HG03342 (cell line): ENCODE results near the gene MGLL.

Experiments
- ATAC-seq: cut with Tn5 transposase; IDR thresholded peaks from one replicate; pipeline ENCODE4 v1.9.1; 2021; ENCODE audit warnings: mild to moderate bottlenecking, moderate library complexity; ENCODE audit not compliant: unreplicated experiment

Gene MGLL

DNA sequence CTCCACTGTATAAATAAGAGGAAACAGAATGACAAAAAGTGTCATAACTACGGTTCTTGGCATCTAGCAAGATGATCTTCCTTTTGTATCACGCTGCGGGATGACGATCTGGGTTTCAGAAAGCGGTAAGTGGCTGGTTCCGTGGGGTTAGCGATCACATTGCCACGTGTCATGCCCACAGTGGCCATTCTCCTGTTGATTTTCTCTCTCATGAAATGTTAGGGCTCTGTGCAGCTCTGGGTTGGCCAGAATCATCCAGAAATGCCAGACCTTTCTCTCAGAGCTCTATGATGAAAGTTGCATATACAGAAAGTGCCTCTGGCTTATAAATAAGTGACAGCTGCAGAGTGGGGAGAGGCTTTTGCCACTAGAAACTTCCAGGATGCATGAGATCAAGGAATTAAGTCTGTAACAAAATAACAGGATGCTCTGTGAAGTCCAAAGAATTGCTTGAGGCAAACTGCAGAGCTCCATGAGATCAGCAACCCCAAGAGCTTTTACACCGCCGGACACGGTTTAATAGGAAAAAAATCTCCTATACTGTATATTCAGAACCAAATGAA lies 78.0 kb downstream of the MGLL start:
- no peak for ATAC-seq

DNA sequence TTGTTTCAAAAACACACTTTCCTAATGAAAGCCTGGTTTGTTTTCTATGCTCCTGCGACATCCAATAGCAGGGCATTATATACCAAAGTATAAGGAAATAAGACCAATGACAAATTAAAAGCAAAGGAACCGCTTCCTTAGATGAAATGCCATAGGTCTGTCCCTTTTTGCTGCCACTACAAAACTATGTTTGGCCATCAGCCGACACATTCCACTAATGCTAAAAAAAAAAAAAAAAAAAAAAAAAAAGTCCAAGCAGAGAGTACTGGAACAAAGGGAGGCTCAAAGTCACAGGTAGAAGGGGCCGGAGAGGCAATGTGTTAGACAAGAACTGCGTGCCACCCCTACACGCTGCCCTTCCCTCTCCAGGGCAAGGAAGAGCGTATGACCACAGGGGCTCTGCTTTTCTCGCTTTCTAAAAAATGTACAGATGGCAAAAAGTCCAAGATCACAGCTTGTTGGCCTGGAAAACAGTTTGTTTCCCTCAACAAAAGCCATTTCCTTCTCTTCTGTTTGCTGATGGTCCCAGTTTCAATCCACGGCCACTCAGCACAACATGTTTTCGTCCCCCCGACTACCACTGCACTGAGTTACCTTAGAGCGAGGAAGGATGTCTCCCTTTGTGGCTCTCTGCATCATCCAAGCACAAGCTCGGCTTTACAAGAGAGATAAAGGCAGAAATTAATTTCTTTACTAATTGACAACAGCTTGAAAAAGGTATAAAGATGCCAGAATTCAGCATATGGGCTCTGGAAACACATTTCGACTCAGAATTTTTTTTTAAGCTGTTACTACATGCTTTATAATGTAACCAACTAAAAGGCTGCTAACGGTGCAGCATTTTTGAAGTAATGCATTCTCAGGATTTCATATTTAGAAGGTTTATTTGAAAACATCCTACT lies 78.7 kb downstream of the MGLL start:
- ATAC-seq: no peak

DNA sequence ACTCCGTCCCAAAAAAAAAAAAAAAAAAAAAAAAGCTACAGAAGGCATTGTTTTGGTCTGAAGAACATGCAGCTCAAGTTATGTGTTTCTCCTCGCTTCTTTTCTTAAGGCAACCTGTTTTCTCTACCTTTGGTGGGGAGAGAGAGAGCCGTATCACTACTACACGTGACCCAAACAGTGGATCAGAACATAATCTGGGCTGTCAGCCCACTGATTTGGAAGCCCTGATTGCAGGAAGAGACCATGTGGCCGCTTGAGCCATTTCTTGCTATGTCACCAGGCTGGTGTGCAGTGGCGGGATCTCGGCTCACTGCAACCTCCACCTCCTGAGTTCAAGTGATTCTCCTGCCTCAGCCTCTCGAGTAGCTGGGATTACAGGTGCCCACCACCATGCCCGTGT lies 79.7 kb downstream of the MGLL start:
- ATAC-seq: no peak

DNA sequence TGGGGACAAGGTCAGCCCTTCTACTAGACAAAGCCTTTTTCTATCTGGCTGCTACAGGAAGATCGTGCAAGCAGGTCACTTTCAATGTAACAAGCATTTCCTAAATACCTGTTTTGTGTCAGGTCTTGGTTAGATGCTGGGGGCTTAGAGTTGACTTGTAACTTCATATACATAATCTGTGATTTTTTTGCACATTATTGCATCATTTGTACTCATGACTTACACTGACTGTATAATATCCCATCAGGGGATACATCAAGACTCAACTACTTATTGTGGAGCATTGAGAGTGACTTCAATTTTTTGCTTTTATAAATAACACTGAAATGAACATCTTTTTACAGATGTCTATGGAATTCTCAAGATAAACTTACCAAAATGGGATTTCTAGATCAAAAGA lies 80.6 kb downstream of the MGLL start:
- ATAC-seq: no peak

DNA sequence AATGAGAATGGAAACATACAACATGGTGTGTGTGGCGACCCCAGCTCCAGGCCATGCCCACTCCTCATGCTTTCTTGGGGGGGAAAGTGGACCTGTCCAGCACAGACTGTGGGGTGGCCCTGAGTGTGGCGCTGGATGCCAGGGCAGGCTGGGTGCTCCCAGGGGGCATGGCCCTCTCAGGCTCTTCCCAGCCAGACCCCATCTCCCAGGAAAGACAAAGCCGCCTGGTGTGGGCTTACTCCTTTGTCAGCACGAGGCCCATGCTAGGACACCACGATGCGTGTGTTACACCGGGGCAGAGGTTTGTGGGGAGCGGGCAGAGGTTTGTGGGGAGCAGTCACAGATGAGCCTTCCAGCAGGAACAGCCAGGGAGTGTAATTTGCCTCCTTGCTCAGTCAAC lies 81.1 kb downstream of the MGLL start:
- no peak for ATAC-seq

DNA sequence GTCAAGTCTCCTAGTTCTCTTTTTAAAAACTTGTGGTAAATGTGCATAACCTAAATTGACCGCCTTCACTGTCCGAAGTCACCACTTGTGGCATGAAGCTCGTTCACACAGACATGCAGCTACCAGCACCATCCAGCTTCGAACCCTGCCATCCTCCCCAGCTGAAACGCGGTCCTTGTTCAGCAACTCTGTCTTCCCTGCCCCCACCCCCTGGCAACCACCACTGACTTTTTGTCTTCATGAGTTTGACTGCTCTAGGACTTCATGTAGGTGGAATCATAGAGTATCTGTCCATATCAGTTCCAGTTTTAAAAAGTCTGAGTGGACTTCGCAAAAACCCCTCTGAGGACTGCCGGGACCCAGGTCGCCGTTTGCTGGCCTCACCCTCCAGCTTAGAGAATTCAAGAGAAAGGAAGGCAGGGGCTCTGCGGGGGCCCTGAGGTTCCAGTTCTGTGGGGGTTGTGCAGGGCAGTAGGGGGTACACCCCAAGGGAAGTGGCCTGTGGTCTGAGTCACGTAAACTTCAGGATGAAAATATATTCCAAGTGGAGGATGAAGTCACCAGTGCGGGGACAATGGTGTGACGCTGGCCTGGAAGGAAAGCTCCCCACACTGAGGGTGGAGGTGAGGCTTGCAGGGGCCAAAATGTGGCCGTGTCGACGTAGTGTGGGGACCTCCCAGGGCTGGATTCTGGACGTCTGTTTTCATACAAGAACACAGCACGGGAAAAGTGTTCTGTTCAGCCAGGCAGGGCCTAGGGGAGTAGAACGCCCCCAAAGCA lies 82.0 kb downstream of the MGLL start:
- ATAC-seq: no peak

DNA sequence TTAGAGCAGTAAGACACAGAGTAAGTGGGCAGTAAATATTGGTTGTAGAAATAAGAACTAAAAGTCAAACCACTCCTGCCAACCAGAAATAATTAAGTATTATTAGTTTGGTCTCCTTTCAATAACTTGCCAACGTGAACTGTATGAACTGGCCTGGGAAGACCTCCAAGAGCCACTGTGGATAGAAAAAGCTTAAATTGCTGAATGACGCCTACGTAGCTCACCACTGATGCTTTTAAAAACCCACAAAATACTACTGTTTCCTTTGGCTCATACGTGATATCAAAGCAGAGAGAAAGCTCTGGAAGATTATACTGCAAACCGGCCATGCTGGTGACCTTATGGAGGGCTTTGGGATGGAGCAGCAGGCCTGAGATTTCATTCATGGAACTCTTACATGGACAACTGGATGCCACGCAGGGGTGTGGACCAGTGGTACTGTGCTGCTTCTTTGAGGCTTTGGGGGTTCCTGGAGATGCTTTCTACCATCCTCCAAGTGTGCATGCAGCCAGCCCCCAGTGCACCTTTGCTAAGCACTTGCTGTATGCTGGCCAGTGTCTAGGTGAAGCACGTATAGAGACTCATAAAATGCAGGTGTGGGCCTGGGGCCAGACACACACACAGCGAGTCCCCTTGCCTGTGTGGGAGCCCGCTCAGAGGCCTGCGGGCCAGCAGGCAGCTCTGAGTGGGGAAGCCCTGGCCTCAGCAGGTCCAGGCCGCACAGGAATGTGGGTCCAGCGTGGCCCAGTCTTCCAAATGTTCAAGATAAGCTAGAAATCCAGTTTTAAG lies 82.8 kb downstream of the MGLL start:
- ATAC-seq: no peak

DNA sequence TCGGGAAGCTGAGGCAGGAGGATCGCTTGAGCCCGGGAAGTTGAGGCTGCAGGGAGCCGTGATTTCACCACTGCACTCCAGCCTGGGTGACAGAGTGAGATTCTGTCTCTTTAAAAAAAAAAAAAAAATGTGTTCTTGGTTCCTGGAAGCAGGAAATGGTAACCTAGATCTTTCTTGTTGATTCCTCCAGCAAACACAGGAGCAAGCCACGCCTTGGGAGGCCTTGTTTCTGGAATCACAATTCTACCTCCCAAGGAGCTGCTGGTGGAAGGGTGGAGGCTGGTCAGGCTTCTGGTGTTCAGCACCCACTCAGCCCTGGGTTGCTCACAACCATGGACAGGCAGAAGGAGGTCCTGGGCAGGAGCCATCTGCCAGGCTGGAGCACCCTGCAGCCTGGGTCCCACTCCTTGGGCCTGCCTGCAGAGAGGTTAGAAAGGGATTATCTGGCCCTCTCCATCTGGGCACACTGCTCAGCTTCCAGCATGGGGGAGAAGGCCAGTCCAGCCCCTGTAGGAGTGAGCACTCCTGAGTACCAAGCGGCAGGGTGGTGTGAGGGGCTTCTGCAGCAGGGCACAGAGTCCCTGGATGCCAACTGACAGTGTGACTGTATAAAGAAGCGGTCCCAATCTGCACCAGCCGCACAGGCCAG lies 84.0 kb downstream of the MGLL start:
- ATAC-seq: no peak

DNA sequence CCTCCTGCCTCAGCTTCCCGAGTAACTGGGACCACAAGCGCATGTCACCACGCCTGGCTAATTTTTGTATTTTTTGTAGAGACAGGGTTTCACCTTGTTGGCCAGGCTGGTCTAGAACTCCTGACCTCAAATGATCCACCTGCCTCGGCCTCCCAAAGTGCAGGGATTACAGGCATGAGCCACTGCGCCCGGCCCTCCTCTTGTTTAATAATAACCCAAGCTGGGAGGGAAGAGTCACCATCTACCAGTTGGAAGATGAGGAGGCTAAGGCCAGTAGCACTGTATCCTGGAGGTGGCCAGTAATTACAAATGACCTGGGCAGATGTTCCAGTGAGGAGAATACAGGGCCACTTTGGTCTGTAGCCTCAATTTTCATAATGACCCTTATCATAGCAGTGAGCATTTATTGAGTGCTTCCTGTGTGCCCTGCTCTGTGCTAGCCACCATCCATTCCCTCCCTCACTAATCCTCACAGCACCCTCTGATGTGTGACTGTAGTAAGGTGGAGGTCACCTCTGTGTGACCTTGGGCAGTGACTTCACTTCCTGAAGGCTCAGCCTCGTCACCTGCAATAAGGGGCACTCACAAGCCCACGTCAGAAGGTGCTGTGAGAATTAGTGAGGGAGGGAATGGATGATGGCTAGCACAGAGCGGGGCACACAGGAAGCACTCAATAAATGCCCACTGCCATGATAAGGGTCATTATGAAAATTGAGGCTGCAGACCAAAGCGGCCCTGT lies 85.3 kb downstream of the MGLL start:
- no peak for ATAC-seq

DNA sequence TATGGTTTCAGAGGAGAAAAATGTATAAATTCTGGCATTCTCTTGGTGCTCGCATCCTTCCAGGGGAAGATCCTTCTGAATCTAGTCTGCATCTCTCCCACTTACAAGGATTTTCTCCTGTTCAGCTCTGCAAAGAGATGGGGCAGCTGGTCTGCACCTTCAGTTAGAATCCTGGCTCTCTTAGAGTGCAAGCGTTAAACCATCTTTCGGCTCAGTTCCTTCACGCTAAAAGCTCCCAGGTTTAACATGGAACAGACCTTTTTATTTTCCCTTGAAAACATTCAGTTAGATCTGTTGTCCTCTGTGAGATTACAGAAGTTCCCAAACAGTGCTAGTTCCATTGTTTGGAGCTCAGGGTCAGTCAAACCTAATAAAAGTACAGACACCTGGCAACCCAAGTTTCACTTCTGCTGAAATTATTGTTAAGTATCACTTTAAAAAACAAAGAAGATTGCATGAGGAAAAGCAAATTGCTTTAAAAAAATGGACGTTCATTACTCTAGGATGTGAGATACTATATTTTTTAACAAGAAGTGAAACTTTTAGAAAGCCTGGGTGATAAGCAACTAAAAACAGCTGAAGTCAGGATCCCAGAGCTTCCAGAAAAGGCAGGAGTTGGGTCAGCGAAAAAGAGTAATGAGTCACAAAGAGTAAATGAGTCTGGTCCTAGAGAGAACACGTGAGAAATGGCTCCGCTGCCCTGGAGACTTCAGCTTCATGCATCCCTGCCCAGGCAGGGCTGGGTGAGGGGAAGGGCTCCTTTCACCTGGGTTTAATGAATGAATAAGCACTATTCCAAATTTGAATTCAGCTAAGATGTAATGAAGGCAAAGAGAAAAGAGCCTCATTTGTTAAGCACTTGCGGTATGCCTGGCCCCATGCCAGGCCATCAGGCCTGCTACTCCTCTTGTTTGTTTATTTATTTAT lies 86.3 kb downstream of the MGLL start:
- ATAC-seq: peak; percentile 60

DNA sequence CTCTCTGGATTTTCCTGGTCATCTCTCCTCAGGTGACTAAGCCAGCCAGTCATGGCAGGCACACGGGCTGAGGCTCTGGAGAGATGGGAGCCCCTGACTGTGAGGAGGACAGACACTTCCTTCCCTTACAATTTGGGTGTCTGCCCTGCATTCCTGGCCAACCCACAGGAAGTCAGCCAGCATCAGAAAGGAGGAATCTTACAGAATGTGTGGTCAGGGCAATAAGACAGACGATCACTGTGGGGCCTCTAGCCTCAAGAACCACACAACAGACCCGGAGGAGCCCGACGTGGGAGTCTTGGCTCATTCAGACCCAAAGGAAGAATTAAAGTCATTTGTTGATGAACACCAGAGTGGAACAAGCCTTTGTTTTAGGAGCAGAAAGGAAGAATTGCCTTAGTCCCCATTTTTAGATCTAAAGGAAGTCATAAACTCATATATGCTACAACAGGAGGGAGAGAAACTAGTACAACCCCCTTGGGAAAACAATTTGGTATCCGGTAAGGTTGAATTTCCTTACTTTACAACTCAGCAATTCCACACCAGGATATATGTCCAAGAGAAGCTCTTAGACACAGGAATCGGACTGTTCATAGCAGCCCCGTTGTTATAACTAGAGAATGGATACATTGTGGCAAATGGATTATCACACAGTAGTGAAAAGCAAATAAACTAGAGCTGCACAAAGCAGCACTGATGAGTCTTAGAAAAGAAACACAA lies 87.4 kb downstream of the MGLL start:
- ATAC-seq: no peak

DNA sequence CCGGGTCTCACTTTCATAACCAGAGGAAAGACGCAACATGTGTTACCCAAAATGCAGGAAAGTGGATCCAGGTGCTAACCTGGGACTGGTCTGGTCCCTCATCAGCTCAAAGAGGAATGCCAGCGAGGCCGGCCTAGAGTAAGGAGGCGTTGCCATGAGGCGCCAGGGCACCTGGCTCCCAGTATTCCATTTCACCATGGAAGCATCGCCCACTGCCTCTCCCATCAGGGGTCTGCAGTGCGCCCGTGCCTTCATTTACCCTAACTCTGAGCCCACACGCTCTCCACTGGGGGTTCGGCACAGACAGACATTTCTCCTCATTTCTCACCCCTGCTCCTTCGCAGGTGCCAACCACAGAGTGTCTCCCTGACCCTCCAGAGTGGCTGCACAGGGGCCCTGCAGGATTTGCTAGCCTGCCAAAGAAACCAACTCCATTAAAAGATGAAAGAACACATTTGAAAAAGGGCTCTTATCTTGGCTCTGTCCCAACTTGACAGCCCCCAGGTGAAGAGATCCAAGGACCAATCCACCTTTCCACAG lies 88.1 kb downstream of the MGLL start:
- ATAC-seq: no peak

DNA sequence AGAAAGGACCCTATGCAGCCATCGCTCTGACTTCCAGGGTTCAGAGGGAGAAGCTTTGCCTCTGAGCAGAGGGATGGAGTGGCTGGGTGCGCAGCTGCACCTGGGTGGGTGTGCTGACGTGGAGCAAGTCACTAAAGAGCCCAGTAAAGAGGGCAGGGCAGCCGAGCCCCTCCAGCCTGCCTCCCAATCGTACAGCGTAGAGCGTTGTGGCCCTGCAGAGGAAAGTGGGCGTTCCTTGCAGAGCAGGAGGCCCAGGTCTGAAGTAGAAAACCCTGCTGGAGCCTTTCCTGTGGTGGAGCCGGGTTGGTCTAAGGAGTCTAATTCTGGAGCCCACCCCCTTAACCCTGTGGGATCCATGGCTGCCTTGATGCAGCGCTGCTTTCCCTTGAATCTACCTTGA lies 88.5 kb downstream of the MGLL start:
- no peak for ATAC-seq

DNA sequence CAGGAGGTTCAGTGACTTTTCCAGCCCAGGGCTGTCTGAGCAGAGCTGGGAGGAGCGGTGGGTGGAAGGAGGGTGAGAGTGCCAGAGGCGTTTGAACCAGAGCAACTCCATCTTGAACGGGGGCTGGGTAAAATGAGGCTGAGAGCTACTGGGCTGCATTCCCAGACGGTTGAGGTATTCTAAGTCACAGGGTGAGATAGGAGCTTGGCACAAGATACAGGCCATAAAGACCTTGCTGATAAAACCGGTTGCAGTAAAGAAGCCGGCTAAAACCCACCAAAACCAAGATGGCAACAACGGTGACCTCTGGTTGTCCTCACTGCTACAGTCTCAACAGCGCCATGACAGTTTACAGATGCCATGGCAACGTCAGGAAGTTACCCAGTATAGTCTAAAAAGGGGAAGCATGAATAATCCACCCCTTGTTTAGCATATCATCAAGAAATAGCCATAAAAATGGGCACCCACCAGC lies 89.4 kb downstream of the MGLL start:
- no peak for ATAC-seq

DNA sequence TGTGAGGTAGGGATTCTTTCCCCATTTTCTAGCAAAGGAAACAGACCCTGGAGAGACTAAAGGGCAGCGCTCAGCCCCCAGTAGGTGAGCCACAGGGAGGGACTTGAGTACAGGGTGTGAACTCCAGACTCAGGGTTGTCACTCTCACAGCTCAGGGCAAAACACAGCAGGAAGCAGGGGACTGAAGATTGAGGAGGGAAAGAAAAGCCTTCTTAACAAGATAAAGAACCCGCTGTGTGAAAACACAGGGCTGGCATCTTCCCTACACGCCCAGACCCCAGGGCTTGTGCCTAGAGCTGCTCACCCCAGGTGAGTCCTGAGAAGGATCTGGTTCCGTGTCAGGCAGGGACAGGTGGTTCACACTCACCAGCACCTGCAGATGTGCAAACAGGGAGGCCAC lies 90.0 kb downstream of the MGLL start:
- no peak for ATAC-seq

DNA sequence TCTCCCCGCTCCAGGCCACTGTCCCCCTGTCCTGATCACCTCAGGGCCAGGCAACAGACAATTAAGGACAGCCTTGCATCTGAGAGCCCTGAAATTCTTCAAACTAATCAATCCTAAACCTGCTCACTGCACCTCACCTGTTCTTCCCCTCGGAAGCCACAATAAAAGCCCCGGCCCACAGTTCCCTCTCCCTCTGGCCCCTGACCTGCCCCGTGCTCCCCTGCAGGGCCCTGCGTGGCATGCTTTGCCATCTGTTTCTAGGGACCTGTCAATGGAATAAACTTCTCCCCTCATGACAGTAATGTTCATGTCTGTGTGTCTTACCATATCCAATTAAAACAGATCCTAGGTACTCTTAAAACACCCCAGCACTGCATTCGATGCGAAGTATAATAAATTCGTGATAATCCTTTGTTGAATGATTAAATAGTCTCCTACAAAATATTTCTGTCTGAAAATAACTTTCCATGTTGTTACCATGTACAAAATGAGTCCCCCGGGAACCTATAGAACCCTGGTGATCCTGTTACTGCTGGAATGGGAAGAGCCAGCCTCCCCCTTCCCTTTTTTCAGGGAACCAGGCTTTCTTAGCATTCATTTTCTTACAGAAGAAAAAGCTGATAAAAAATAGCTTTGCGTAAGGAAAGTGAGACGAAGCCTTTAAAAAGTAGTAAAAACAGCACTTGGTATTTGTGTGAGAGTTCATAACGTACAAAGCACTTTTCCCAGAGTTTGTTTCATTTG lies 90.6 kb downstream of the MGLL start:
- ATAC-seq: no peak

DNA sequence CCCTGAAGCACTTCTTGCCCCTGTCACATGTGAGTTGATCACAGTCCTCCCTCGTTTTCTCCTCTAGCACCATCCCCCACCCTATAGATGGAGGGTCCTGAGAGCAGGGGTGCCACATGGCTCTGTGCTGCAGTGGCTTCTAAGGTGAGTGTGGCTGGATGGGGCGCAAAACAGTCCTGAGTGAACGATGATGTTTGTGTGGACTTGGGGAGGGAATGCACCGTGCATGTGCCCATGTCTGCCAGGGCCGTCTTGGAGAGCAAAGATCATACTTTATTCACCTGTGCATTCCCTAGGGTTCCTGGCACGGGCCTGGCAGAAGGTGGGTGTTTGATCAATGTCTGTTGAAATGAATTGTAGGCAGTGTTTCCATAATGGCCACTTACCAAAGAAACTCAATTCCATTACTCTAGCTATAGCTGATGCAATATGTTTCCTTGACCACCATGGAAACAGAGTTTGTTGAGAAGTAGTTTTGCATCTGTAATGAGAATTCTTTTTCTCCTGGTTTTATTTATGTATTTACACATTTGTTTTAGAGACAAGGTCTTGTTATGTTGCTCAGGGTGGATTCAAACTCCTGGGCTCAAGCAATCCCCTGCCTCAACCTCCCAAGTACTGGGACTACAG lies 91.5 kb downstream of the MGLL start:
- ATAC-seq: no peak
